ENCODE data around the gene PGRMC2.

- TF ChIP-seq POLR2A (IDR thresholded peaks at IDR 0.05; ENCODE audit: low read length) (no peak), GATA1 (IDR thresholded peaks at IDR 0.05; ENCODE audit: low read depth, low read length) (no peak)
These were observed 3.3 kb downstream of the PGRMC2 start for GRCh38 chr4:128284317-128284716.

All from erythroblast (primary cell).